Adrenal gland (tissue), 19 donors: Measurements from ENCODE around the gene NNT. TPM values are rescaled to one million over a fixed set of nuclear protein-coding genes. Genes with fewer than 3 reads are reported as not detected.

Experiments used
- DNase-seq, 7 donors: peaks; one replicate each; pipeline ENCODE4 v3.0.0-alpha.2; 2019 to 2020
- H3K27ac ChIP-seq, 5 donors: fragments of 200-600 bp; sonication (generic) in 4 of 5; 1 replicate in 3 of 5; 2 replicates in 2 of 5; pipeline versions ENCODE4 v1.5.1 to v1.8.0; 2016 to 2020; ENCODE audit warnings: mild to moderate bottlenecking in 1 of 5
- H3K27me3 ChIP-seq: fragments of 200-600 bp; 2 replicates; pipeline ENCODE4 v1.8.0; 2021
- H3K36me3 ChIP-seq, 2 donors: fragments of 200-600 bp; replicated peaks in 1 of 2; 1 replicate in 1 of 2; 2 replicates in 1 of 2; pipeline versions ENCODE4 v1.5.1 to v1.8.0; 2018 to 2022
- H3K4me1 ChIP-seq, 2 donors: fragments of 200-600 bp; replicated peaks in 1 of 2; 1 replicate in 1 of 2; 2 replicates in 1 of 2; pipeline versions ENCODE4 v1.5.1 to v1.8.0; 2018 to 2021
- H3K4me3 ChIP-seq, 4 donors: fragments of 200-600 bp; sonication (generic) in 3 of 4; one replicate each; pipeline ENCODE4 v1.5.1; 2016 to 2018
- H3K9me3 ChIP-seq, 3 donors: fragments of 200-600 bp; sonication (generic) in 1 of 3; replicated peaks in 1 of 3; 1 replicate in 2 of 3; 2 replicates in 1 of 3; pipeline versions ENCODE4 v1.5.1 to v1.8.0; 2016 to 2021
- POLR2A ChIP-seq, 2 donors: fragments of 450-650 bp; IDR thresholded peaks; one replicate each; pipeline ENCODE4 v1.6.1; 2017; ENCODE audit warnings: antibody characterized with exemption in 2 of 2, mild to moderate bottlenecking in 2 of 2, moderate library complexity in 1 of 2
- WGBS, 4 donors: extraction: QIAGEN DNeasy Blood & Tissue Kit in 2 of 4; methylation state at CpG; one replicate each; pipeline versions ENCODE4 v1.1.5 to v1.1.7; 2013 to 2017; 5-methylcytosine and 5-hydroxymethylcytosine counted together
- intact Hi-C, 2 donors: fragments of 100-400 bp; cut with DNase I; formaldehyde crosslinking; loops; one replicate each; pipeline versions ENCODE4 v1.14.1 to v1.15.0; 2022 to 2023
- long read RNA-seq, 10 donors: library from polyadenylated mRNA in 3 of 10; unstranded in 2 of 10; stranded (forward) in 1 of 10; transcript quantifications; one replicate each; pipeline ENCODE4 v2.0.0 and lab custom pipeline, GENCODE V29; 2021 to 2026
- polyA plus RNA-seq, 3 donors: library from polyadenylated mRNA; stranded (reverse); fragments of 200-250 nt in 2 of 3; fragments of 350-450 nt in 1 of 3; fragmentation: Illumina TruSeq in 1 of 3; extraction: RNeasy Lipid Tissue Mini Kit (QIAGEN cat#74804) in 1 of 3; gene quantifications; one replicate each; pipeline ENCODE4 v1.2.3, GENCODE V29; 2013 to 2014
- total RNA-seq, 9 donors: library from RNA; depleted of rRNA in 4 of 9; stranded (reverse); fragments of >200 nt in 4 of 9; fragments of 120-200 nt in 1 of 9; fragmentation: NEBNext Ultra II Directional in 1 of 9; extraction: Animal tissue kit (Norgen Biotek cat#: 25700) in 1 of 9; gene quantifications; one replicate each; pipeline versions ENCODE4 v1.1.0 to v1.2.4, GENCODE V29; 2013 to 2023
- TF ChIP-seq, protein P1 (sequence below), 6 experiments: fragments of 450-650 bp in 4 of 6; fragments of 200-600 bp in 2 of 6; sonication (generic) in 1 of 6; IDR thresholded peaks; 1 replicate in 5 of 6; 2 replicates in 1 of 6; pipeline versions ENCODE4 v1.5.1 to v1.8.0; 2016 to 2021; ENCODE audit warnings: antibody characterized with exemption in 6 of 6, mild to moderate bottlenecking in 2 of 6, moderate library complexity in 1 of 6
- donor health status: healthy with polysubstance abuse.
- donor health status: Bipolar disorder and iron deficiency.
- donor health status: DM: yes; HTN: yes; CAD: no.
- donor health status: DM: no; HTN: no; CAD: no.
- donor health status: DM: no; HTN: no; CAD: no.
- donor health status: DM: yes; HTN: yes; CAD: no.

The NNT gene
- total RNA-seq: 100 to 1,000 TPM in 1 of 9 donors, 10 to 100 TPM in 8; 43.1 to 104 (median 69.0) TPM
- 10 to 100 TPM in 2 of 3 donors, 1 to 10 TPM in 1; 6.9 to 62.2 (median 12.2) TPM for polyA plus RNA-seq
- long read RNA-seq, donor 1, full-length matches to known transcripts: 8 of 56 reads
- long read RNA-seq, donor 1, partial matches to known transcripts: 48 of 56 reads
- long read RNA-seq, donor 1, other reads (novel, unspliced or antisense): 0 of 56 reads
- long read RNA-seq, donor 2, full-length matches to known transcripts: 4 of 22 reads
- long read RNA-seq, donor 2, partial matches to known transcripts: 18 of 22 reads
- long read RNA-seq, donor 2, other reads (novel, unspliced or antisense): 0 of 22 reads
- long read RNA-seq, donor 3, full-length matches to known transcripts: 3 of 22 reads
- long read RNA-seq, donor 3, partial matches to known transcripts: 19 of 22 reads
- long read RNA-seq, donor 3, other reads (novel, unspliced or antisense): 0 of 22 reads
- long read RNA-seq, donor 4, full-length matches to known transcripts: 9 of 17 reads
- long read RNA-seq, donor 4, partial matches to known transcripts: 6 of 17 reads
- long read RNA-seq, donor 4, other reads (novel, unspliced or antisense): 2 of 17 reads
- long read RNA-seq, donor 5, full-length matches to known transcripts: 106 of 124 reads
- long read RNA-seq, donor 5, partial matches to known transcripts: 12 of 124 reads
- long read RNA-seq, donor 5, other reads (novel, unspliced or antisense): 6 of 124 reads
- long read RNA-seq, donor 6, full-length matches to known transcripts: 1 of 12 reads
- long read RNA-seq, donor 6, partial matches to known transcripts: 10 of 12 reads
- long read RNA-seq, donor 6, other reads (novel, unspliced or antisense): 1 of 12 reads
- long read RNA-seq, donor 7, partial matches to known transcripts: 13 of 13 reads
- long read RNA-seq, donor 7, other reads (novel, unspliced or antisense): 0 of 13 reads
- long read RNA-seq, donor 8, full-length matches to known transcripts: 8 of 102 reads
- long read RNA-seq, donor 8, partial matches to known transcripts: 94 of 102 reads
- long read RNA-seq, donor 8, other reads (novel, unspliced or antisense): 0 of 102 reads
- long read RNA-seq, donor 9, full-length matches to known transcripts: 7 of 41 reads
- long read RNA-seq, donor 9, partial matches to known transcripts: 27 of 41 reads
- long read RNA-seq, donor 9, other reads (novel, unspliced or antisense): 7 of 41 reads
- long read RNA-seq, donor 10, full-length matches to known transcripts: 2 of 41 reads
- long read RNA-seq, donor 10, partial matches to known transcripts: 39 of 41 reads
- long read RNA-seq, donor 10, other reads (novel, unspliced or antisense): 0 of 41 reads

DNA sequence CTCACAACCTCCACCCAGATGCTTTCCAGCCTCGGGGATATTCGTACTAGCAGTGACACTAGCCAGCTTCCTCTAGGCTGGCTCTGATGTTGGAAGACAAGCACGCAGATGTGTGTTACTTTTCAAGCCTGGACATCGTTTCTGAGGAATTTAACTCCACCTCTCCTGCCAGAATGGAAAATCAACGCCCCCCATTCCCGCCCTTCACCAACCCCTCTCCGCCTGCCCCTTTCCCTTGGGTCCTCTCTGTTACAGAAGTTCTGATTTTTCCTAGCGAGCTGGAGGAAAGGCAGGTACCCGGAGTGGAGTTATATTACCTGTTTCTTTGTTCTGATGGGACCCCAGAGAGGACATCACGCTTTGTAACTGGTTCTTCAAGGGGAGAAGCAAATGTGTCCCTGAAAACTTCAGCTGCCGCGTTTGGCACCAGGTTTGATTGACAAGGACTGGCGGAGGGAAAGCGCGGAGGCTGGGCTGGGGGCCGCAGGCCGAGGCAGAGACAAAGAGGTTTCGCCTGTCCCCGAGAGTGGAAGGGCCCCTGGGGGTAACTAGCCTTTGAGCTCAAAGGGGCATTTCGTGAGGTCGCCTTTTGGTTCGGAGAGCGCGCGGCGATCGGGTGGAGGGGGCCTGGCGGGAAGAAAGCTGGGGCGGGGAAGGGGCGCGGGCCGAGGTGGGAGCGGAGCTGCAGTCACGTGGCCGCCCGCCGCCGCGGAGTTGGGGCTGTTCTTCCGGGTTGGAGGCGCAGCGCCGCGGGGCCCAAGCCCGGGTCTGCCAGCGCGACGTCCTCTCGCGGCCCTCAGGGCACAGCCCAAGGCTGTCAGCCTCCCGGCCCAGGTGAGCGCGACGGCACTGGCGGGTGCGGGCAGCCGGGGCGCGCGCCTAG lies at the start of gene NNT:
NNT (plus strand) TSS at position 720 of the 883 bp plus-strand sequence. CDS start 6,016 bp downstream, outside the sequence.
- Histone ChIP-seq H3K27me3 (no peaks in the 10 kb centered on the region), H3K4me3 (peak within 1 kb of the TSS; percentile 56 to 91 (median 77)), H3K27ac (peak within 1 kb of the TSS; percentile 61 to 88 (median 76)), H3K9me3 (no peaks in the 10 kb centered on the region), H3K4me1 (peaks cover 11 to 17% of the 10 kb centered on the region in 2 donors), H3K36me3 (no peaks in the 10 kb centered on the region)
- WGBS, 4 donors: 0 to 2% (median 1%) methylated on average over 19 to 60 of the region's 60 CpGs
- TF ChIP-seq, protein P1, sequence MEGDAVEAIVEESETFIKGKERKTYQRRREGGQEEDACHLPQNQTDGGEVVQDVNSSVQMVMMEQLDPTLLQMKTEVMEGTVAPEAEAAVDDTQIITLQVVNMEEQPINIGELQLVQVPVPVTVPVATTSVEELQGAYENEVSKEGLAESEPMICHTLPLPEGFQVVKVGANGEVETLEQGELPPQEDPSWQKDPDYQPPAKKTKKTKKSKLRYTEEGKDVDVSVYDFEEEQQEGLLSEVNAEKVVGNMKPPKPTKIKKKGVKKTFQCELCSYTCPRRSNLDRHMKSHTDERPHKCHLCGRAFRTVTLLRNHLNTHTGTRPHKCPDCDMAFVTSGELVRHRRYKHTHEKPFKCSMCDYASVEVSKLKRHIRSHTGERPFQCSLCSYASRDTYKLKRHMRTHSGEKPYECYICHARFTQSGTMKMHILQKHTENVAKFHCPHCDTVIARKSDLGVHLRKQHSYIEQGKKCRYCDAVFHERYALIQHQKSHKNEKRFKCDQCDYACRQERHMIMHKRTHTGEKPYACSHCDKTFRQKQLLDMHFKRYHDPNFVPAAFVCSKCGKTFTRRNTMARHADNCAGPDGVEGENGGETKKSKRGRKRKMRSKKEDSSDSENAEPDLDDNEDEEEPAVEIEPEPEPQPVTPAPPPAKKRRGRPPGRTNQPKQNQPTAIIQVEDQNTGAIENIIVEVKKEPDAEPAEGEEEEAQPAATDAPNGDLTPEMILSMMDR (IDR thresholded peaks at IDR 0.05): no peak
- TF ChIP-seq POLR2A (IDR thresholded peaks at IDR 0.05): peak in 1 of 2 donors; percentile 49
- intact Hi-C loops: loop anchor here in 1 of 2 donors (2.0 kb wide), 1 partner anchor 46 kb away; the partner anchor contains the start of gene PAIP1
- DNase-seq: peak; percentile 53 to 75 (median 70)

GRCh38 chr5:43553381-43553780 lies 49.6 kb upstream of the NNT start:
- Histone ChIP-seq H3K27ac (no peak overlapping the region), H3K4me1 (peaks cover 15 to 43% of the 10 kb centered on the region in 2 donors), H3K4me3 (no peak overlapping the region), H3K9me3 (no peaks in the 10 kb centered on the region), H3K27me3 (no peaks in the 10 kb centered on the region), H3K36me3 (no peaks in the 10 kb centered on the region)
- WGBS, 4 donors: 72 to 97% (median 87%) methylated on average over 2 of the region's 2 CpGs
- no peak for TF ChIP-seq POLR2A (IDR thresholded peaks at IDR 0.05)
- TF ChIP-seq, protein P1 (IDR thresholded peaks at IDR 0.05): no peak
- DNase-seq: no peak
- intact Hi-C loops: no loop called here

- Histone ChIP-seq H3K27me3 (no peaks in the 10 kb centered on the region), H3K27ac (no peak overlapping the region), H3K9me3 (no peaks in the 10 kb centered on the region), H3K36me3 (no peaks in the 10 kb centered on the region), H3K4me3 (no peak overlapping the region), H3K4me1 (peaks cover 15 to 43% of the 10 kb centered on the region in 2 donors)
- no peak for TF ChIP-seq POLR2A (IDR thresholded peaks at IDR 0.05)
- TF ChIP-seq, protein P1 (IDR thresholded peaks at IDR 0.05): no peak
- intact Hi-C loops: no loop called here
- 83 to 94% (median 91%) methylated on average over 1 of the region's 1 CpG for WGBS, 4 donors
- no peak for DNase-seq
Observed at GRCh38 chr5:43554497-43554896, 48.5 kb upstream of the NNT start.
